ENCODE measurements around the gene FERD3L. TPM values are rescaled to one million over a fixed set of nuclear protein-coding genes. Genes with fewer than 3 reads are reported as not detected.

The FERD3L gene
- total RNA-seq, 1 donor from 2014 or later: not detected

- no peak for DNase-seq
These were observed 45.3 kb downstream of the FERD3L start for GRCh38 chr7:19099924-19100323.

- no peak for DNase-seq
These were observed 46.0 kb downstream of the FERD3L start for GRCh38 chr7:19099194-19099593.

- no peak for DNase-seq
These were observed 46.7 kb downstream of the FERD3L start for GRCh38 chr7:19098510-19098909.

GRCh38 chr7:19097165-19098055 lies 47.8 kb downstream of the FERD3L start:
- no peak for DNase-seq

- peak; percentile 97 for DNase-seq
These were observed 49.8 kb downstream of the FERD3L start for GRCh38 chr7:19095353-19095860.

Other genes with a start within 250 kb of the FERD3L start
- gene TWIST1, start 27.8 kb downstream of the FERD3L start, total RNA-seq: 39.9 TPM

All from skin of body (tissue), 2 donors.